ENCODE measurements around the gene CENPW.

- TF ChIP-seq, protein P1, sequence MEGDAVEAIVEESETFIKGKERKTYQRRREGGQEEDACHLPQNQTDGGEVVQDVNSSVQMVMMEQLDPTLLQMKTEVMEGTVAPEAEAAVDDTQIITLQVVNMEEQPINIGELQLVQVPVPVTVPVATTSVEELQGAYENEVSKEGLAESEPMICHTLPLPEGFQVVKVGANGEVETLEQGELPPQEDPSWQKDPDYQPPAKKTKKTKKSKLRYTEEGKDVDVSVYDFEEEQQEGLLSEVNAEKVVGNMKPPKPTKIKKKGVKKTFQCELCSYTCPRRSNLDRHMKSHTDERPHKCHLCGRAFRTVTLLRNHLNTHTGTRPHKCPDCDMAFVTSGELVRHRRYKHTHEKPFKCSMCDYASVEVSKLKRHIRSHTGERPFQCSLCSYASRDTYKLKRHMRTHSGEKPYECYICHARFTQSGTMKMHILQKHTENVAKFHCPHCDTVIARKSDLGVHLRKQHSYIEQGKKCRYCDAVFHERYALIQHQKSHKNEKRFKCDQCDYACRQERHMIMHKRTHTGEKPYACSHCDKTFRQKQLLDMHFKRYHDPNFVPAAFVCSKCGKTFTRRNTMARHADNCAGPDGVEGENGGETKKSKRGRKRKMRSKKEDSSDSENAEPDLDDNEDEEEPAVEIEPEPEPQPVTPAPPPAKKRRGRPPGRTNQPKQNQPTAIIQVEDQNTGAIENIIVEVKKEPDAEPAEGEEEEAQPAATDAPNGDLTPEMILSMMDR (IDR thresholded peaks at IDR 0.05; ENCODE audit: borderline replicate concordance, extremely low read depth, low read length, poor library complexity, severe bottlenecking), result no peak
- no peak for TF ChIP-seq EZH2 (IDR thresholded peaks at IDR 0.05; ENCODE audit: borderline replicate concordance, low read depth, low read length, severe bottlenecking)
Observed at GRCh38 chr6:126396131-126396530, 56.2 kb downstream of the CENPW start.

Data from DND-41 (cell line).